Breast epithelium (tissue), 4 donors: ENCODE data around the gene WSCD1. TPM values are rescaled to one million over a fixed set of nuclear protein-coding genes. Genes with fewer than 3 reads are reported as not detected.

Source experiments
- DNase-seq, 2 donors: peaks; one replicate each; pipeline ENCODE4 v3.0.0-alpha.2; 2019; ENCODE audit warnings: low spot score in 2 of 2
- H3K27ac ChIP-seq, 2 donors: fragments of 200-600 bp; sonication (generic) in 1 of 2; one replicate each; pipeline ENCODE4 v1.5.1; 2016 to 2019; ENCODE audit warnings: mild to moderate bottlenecking in 1 of 2
- H3K27me3 ChIP-seq, 2 donors: fragments of 200-600 bp; sonication (generic) in 1 of 2; one replicate each; pipeline versions ENCODE4 v1.5.1 to v1.6.0; 2017 to 2019; ENCODE audit warnings: control low read depth in 1 of 2, mild to moderate bottlenecking in 1 of 2
- H3K36me3 ChIP-seq: fragments of 200-600 bp; one replicate; pipeline ENCODE4 v1.5.1; 2019
- H3K4me1 ChIP-seq, 2 donors: fragments of 200-600 bp; sonication (generic); one replicate each; pipeline ENCODE4 v1.5.1; 2016 to 2019; ENCODE audit warnings: control low read depth in 1 of 2
- H3K4me3 ChIP-seq, 3 donors: fragments of 200-600 bp; sonication (generic); 1 replicate in 2 of 3; 2 replicates in 1 of 3; pipeline ENCODE4 v1.5.1; 2016 to 2019; ENCODE audit warnings: mild to moderate bottlenecking in 3 of 3, moderate library complexity in 2 of 3
- H3K9me3 ChIP-seq, 2 donors: fragments of 200-600 bp; sonication (generic) in 1 of 2; one replicate each; pipeline ENCODE4 v1.5.1; 2016 to 2019; ENCODE audit warnings: control low read depth in 1 of 2
- POLR2A ChIP-seq: fragments of 450-650 bp; IDR thresholded peaks from one replicate; pipeline ENCODE4 v1.6.1; 2016; ENCODE audit warnings: antibody characterized with exemption, mild to moderate bottlenecking, moderate library complexity
- POLR2AphosphoS5 ChIP-seq, 3 donors: sonication (generic); formaldehyde crosslinking; IDR thresholded peaks; one replicate each; pipeline ENCODE4 v1.6.1; 2017; ENCODE audit warnings: antibody characterized with exemption in 3 of 3
- intact Hi-C: fragments of 100-400 bp; cut with DNase I; formaldehyde crosslinking; loops from one replicate; pipeline ENCODE4 v1.15.1; 2023; ENCODE audit warnings: low total_unique reads
- total RNA-seq, 3 donors: library from RNA; depleted of rRNA; stranded (reverse); fragments of >200 nt; gene quantifications; one replicate each; pipeline ENCODE4 v1.1.0, GENCODE V29; 2016
- TF ChIP-seq, protein P1 (sequence below), 3 donors: fragments of 450-650 bp; IDR thresholded peaks; one replicate each; pipeline ENCODE4 v1.5.1; 2016 to 2017; ENCODE audit warnings: antibody characterized with exemption in 3 of 3, mild to moderate bottlenecking in 3 of 3, moderate library complexity in 3 of 3

WSCD1 gene
- total RNA-seq, 3 donors from 2014 or later: 0.88 to 2.2 (median 2.0) TPM

DNA sequence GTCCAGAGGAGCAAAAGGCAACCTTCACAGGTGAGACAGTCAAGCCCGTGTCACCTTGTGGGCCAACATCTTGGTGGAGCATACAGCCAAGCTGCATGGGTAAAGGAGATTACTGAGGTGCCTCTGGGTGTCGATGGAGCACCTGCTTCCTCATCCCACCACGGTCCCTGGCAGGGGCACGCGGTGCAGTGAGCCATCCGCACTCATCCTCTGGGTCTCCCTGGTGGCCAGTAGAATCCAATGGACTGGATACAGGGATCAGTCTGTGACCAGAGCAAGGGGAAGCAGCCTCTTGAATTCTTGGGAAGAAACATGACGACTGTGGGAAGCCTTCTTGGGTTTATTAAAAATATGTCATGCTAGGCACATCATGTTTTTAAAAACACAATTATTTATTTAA lies 4.8 kb upstream of the WSCD1 start:
- Histone ChIP-seq H3K4me3 (no peak overlapping the region), H3K4me1 (no peaks in the 10 kb centered on the region), H3K27me3 (peaks cover 0 to 68% of the 10 kb centered on the region in 2 donors), H3K9me3 (no peaks in the 10 kb centered on the region), H3K36me3 (no peaks in the 10 kb centered on the region), H3K27ac (no peak overlapping the region)
- DNase-seq: no peak
- no peak for TF ChIP-seq POLR2AphosphoS5 (IDR thresholded peaks at IDR 0.05)
- TF ChIP-seq POLR2A: no peak
- TF ChIP-seq, protein P1, sequence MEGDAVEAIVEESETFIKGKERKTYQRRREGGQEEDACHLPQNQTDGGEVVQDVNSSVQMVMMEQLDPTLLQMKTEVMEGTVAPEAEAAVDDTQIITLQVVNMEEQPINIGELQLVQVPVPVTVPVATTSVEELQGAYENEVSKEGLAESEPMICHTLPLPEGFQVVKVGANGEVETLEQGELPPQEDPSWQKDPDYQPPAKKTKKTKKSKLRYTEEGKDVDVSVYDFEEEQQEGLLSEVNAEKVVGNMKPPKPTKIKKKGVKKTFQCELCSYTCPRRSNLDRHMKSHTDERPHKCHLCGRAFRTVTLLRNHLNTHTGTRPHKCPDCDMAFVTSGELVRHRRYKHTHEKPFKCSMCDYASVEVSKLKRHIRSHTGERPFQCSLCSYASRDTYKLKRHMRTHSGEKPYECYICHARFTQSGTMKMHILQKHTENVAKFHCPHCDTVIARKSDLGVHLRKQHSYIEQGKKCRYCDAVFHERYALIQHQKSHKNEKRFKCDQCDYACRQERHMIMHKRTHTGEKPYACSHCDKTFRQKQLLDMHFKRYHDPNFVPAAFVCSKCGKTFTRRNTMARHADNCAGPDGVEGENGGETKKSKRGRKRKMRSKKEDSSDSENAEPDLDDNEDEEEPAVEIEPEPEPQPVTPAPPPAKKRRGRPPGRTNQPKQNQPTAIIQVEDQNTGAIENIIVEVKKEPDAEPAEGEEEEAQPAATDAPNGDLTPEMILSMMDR (IDR thresholded peaks at IDR 0.05): no peak
- intact Hi-C loops: no loop called here

GRCh38 chr17:6066183-6066948 lies 3.8 kb upstream of the WSCD1 start:
- Histone ChIP-seq H3K36me3 (no peaks in the 10 kb centered on the region), H3K9me3 (no peaks in the 10 kb centered on the region), H3K27me3 (peaks cover 0 to 71% of the 10 kb centered on the region in 2 donors), H3K4me3 (no peak overlapping the region), H3K27ac (no peak overlapping the region), H3K4me1 (no peaks in the 10 kb centered on the region)
- intact Hi-C loops: no loop called here
- TF ChIP-seq, protein P1 (IDR thresholded peaks at IDR 0.05): no peak
- TF ChIP-seq POLR2AphosphoS5 (IDR thresholded peaks at IDR 0.05) (no peak), POLR2A (no peak)
- no peak for DNase-seq

- H3K4me3 ChIP-seq: no peak overlapping the region
- H3K36me3 ChIP-seq: no peaks in the 10 kb centered on the region
- TF ChIP-seq, protein P1 (IDR thresholded peaks at IDR 0.05): no peak
- TF ChIP-seq POLR2A (no peak), POLR2AphosphoS5 (IDR thresholded peaks at IDR 0.05) (no peak)
- H3K4me1 ChIP-seq: no peaks in the 10 kb centered on the region
- peaks cover 0 to 74% of the 10 kb centered on the region in 2 donors for H3K27me3 ChIP-seq
- intact Hi-C loops: no loop called here
- H3K9me3 ChIP-seq: no peaks in the 10 kb centered on the region
- no peak for DNase-seq
- no peak overlapping the region for H3K27ac ChIP-seq
These were observed 3.1 kb upstream of the WSCD1 start for GRCh38 chr17:6067060-6067459.

DNA sequence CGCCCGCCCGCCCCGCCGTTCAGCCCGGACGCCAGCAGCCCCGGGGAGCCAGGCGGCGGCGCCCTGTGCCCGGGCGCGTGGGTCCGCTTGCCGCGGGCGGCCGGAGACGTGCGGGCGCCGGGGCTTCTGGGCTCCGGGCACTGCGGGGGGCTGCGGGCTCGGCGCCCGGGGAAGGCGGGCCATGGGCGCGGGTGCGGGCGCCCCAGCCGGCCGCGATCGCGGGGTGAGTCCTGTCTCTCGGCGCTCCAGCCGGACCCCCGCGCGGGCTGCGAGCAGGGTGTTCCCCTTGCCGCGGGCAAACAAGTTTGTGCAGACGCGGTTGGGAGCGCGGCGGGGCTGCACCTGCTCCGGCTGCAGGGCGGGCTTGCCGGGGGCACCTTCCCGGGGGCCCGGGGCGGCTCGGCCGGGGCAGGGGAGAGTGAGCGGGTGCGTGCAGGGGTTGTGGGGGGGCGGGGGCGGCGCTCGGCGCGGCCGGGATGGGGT lies 292 bp downstream of the WSCD1 start:
- no peak overlapping the region for H3K27ac ChIP-seq
- no peaks in the 10 kb centered on the region for H3K36me3 ChIP-seq
- peak overlapping the region; percentile 49 to 76 (median 54) for H3K4me3 ChIP-seq
- TF ChIP-seq POLR2AphosphoS5 (IDR thresholded peaks at IDR 0.05): no peak
- no peaks in the 10 kb centered on the region for H3K4me1 ChIP-seq
- H3K27me3 ChIP-seq: peaks cover 0 to 68% of the 10 kb centered on the region in 2 donors
- DNase-seq: no peak
- no peaks in the 10 kb centered on the region for H3K9me3 ChIP-seq
- intact Hi-C loops: no loop called here

- no peak overlapping the region for H3K27ac ChIP-seq
- H3K4me3 ChIP-seq: peak overlapping the region; percentile 49 to 76 (median 54)
- TF ChIP-seq POLR2AphosphoS5 (IDR thresholded peaks at IDR 0.05): no peak
- no peak for TF ChIP-seq POLR2A
- TF ChIP-seq, protein P1 (IDR thresholded peaks at IDR 0.05): no peak
- no peaks in the 10 kb centered on the region for H3K9me3 ChIP-seq
- intact Hi-C loops: no loop called here
- no peaks in the 10 kb centered on the region for H3K36me3 ChIP-seq
- no peaks in the 10 kb centered on the region for H3K4me1 ChIP-seq
- peaks cover 0 to 71% of the 10 kb centered on the region in 2 donors for H3K27me3 ChIP-seq
- no peak for DNase-seq
These were observed 833 bp downstream of the WSCD1 start for GRCh38 chr17:6070913-6071511.
